GM23338 (cell line): ENCODE measurements around the gene ZNF550. TPM values are rescaled to one million over a fixed set of nuclear protein-coding genes. Genes with fewer than 3 reads are reported as not detected.

Source experiments
- ATAC-seq: fragments of 200-7000 bp; cut with Tn5 transposase; 3 replicates; pipeline ENCODE4 v1.9.1; 2020
- DNase-seq: peaks from one replicate; pipeline ENCODE4 v3.0.0-alpha.2; 2015; ENCODE audit warnings: low spot score
- H2AFZ ChIP-seq: fragments of 200-600 bp; sonication (generic); 2 replicates; pipeline ENCODE4 v1.8.0; 2016; ENCODE audit warnings: antibody characterized with exemption, mild to moderate bottlenecking, moderate library complexity
- H3F3A ChIP-seq: fragments of 200-600 bp; sonication (generic); replicated peaks from 2 replicates; pipeline ENCODE4 v1.8.0; 2017; ENCODE audit warnings: antibody characterized with exemption, mixed run types, low read depth
- H3K27ac ChIP-seq: fragments of 200-600 bp; sonication (generic); 2 replicates; pipeline ENCODE4 v1.6.1; 2016; ENCODE audit warnings: low read depth
- H3K27me3 ChIP-seq: fragments of 200-600 bp; sonication (generic); 2 replicates; pipeline ENCODE4 v1.8.0; 2016; ENCODE audit warnings: mild to moderate bottlenecking, mixed run types, moderate library complexity; ENCODE audit not compliant: insufficient read depth
- H3K36me3 ChIP-seq: fragments of 200-600 bp; sonication (generic); 2 replicates; pipeline ENCODE4 v1.8.0; 2016; ENCODE audit warnings: mild to moderate bottlenecking; ENCODE audit not compliant: insufficient read depth
- H3K4me1 ChIP-seq: fragments of 200-600 bp; sonication (generic); 2 replicates; pipeline ENCODE4 v1.8.0; 2016; ENCODE audit warnings: mild to moderate bottlenecking, moderate library complexity; ENCODE audit not compliant: insufficient read depth
- H3K4me2 ChIP-seq: fragments of 200-600 bp; sonication (generic); 2 replicates; pipeline ENCODE4 v1.7.1; 2017; ENCODE audit warnings: mixed run types
- H3K4me3 ChIP-seq: fragments of 200-600 bp; sonication (generic); 2 replicates; pipeline ENCODE4 v1.6.1; 2016; ENCODE audit warnings: mixed run types
- H3K79me2 ChIP-seq: fragments of 200-600 bp; sonication (generic); replicated peaks from 2 replicates; pipeline ENCODE4 v1.8.0; 2017; ENCODE audit warnings: mild to moderate bottlenecking; ENCODE audit not compliant: insufficient read depth
- H3K9me2 ChIP-seq: fragments of 200-600 bp; sonication (generic); 2 replicates; pipeline ENCODE4 v1.8.0; 2017; ENCODE audit not compliant: insufficient read depth
- H4K20me1 ChIP-seq: fragments of 200-600 bp; sonication (generic); replicated peaks from 2 replicates; pipeline ENCODE4 v1.8.0; 2017; ENCODE audit warnings: mild to moderate bottlenecking; ENCODE audit not compliant: insufficient read depth
- H3K27ac Mint-ChIP-seq: 2 replicates; pipeline ENCODE4 v1.8.0; 2020; ENCODE audit warnings: inconsistent platforms, mild to moderate bottlenecking, moderate library complexity, mixed read lengths
- H3K27me3 Mint-ChIP-seq: 3 replicates; pipeline ENCODE4 v1.8.0; 2022; ENCODE audit warnings: low read depth, mild to moderate bottlenecking, moderate library complexity, mixed read lengths, inconsistent platforms; ENCODE audit not compliant: insufficient read depth, poor library complexity
- H3K36me3 Mint-ChIP-seq: 3 replicates; pipeline ENCODE4 v1.8.0; 2021; ENCODE audit warnings: low read depth, mild to moderate bottlenecking, inconsistent platforms, moderate library complexity, mixed read lengths
- H3K4me1 Mint-ChIP-seq: 3 replicates; pipeline ENCODE4 v1.8.0; 2020; ENCODE audit warnings: mild to moderate bottlenecking, inconsistent platforms, mixed read lengths
- H3K4me3 Mint-ChIP-seq: 3 replicates; pipeline ENCODE4 v1.8.0; 2021; ENCODE audit warnings: moderate library complexity, mild to moderate bottlenecking, inconsistent platforms, mixed read lengths
- H3K9me3 Mint-ChIP-seq: 3 replicates; pipeline ENCODE4 v1.8.0; 2020; ENCODE audit warnings: moderate library complexity, mild to moderate bottlenecking, inconsistent platforms, mixed read lengths
- CREB1 ChIP-seq: fragments of 250-450 bp; sonication (Bioruptor Pico); IDR thresholded peaks from 2 replicates; pipeline ENCODE4 v1.5.0; 2020; ENCODE audit warnings: low read depth, mild to moderate bottlenecking, moderate library complexity
- EZH2 ChIP-seq: fragments of 200-600 bp; sonication (generic); IDR thresholded peaks from one replicate; pipeline ENCODE4 v1.8.0; 2017; ENCODE audit warnings: antibody characterized with exemption, mild to moderate bottlenecking, low read depth; ENCODE audit not compliant: unreplicated experiment
- EZH2phosphoT487 ChIP-seq: fragments of 200-600 bp; sonication (generic); IDR thresholded peaks from one replicate; pipeline ENCODE4 v1.8.1; 2018; ENCODE audit warnings: antibody characterized with exemption; ENCODE audit not compliant: unreplicated experiment
- NANOG ChIP-seq: IDR thresholded peaks from 2 replicates; pipeline ENCODE4 v1.6.1; 2016; ENCODE audit warnings: antibody characterized with exemption, borderline replicate concordance
- STAT1 ChIP-seq: IDR thresholded peaks from one replicate; pipeline ENCODE4 v1.6.1; 2016; ENCODE audit warnings: antibody characterized with exemption; ENCODE audit not compliant: unreplicated experiment
- polyA plus RNA-seq: library from polyadenylated mRNA; unstranded; fragments of >200 nt; fragmentation: Nextera tagmentation; extraction: Ambion mirVana; gene quantifications from 2 replicates; pipeline ENCODE4 v1.2.1, GENCODE V29; 2016
- total RNA-seq: library from RNA; depleted of rRNA; stranded (reverse); fragments of >200 nt; shearing (Covaris generic); gene quantifications from 2 replicates; pipeline ENCODE4 v1.2.3, GENCODE V29; 2014
- TF ChIP-seq, protein P1 (sequence below): IDR thresholded peaks from one replicate; pipeline ENCODE4 v1.6.1; 2018; ENCODE audit warnings: antibody characterized with exemption; ENCODE audit not compliant: unreplicated experiment

The ZNF550 gene
- total and polyA plus RNA-seq, 2 experiments from 2014 or later = 5.7 to 14.7 TPM

DNA sequence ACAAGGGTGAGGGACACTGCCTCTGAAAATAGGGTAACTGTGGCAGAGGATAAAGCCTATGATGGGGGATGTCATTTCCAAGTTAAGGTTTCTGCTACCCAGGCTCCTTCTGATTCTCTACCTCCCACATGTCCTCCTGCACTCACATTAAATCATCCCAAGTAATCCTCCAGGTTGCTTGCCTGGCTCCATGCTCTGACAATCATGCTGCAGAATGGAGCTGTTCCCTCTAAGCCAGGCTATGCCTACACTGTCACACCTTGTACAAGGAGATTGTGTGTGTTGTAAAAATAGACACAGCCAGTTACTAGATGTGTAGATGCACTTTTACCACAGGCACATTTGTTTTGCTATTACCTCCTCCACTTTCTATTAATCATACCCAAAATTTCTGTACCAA is 11.0 kb upstream of the ZNF550 start:
- TF ChIP-seq STAT1 (no peak), EZH2phosphoT487 (no peak), NANOG (no peak)
- TF ChIP-seq, protein P1, sequence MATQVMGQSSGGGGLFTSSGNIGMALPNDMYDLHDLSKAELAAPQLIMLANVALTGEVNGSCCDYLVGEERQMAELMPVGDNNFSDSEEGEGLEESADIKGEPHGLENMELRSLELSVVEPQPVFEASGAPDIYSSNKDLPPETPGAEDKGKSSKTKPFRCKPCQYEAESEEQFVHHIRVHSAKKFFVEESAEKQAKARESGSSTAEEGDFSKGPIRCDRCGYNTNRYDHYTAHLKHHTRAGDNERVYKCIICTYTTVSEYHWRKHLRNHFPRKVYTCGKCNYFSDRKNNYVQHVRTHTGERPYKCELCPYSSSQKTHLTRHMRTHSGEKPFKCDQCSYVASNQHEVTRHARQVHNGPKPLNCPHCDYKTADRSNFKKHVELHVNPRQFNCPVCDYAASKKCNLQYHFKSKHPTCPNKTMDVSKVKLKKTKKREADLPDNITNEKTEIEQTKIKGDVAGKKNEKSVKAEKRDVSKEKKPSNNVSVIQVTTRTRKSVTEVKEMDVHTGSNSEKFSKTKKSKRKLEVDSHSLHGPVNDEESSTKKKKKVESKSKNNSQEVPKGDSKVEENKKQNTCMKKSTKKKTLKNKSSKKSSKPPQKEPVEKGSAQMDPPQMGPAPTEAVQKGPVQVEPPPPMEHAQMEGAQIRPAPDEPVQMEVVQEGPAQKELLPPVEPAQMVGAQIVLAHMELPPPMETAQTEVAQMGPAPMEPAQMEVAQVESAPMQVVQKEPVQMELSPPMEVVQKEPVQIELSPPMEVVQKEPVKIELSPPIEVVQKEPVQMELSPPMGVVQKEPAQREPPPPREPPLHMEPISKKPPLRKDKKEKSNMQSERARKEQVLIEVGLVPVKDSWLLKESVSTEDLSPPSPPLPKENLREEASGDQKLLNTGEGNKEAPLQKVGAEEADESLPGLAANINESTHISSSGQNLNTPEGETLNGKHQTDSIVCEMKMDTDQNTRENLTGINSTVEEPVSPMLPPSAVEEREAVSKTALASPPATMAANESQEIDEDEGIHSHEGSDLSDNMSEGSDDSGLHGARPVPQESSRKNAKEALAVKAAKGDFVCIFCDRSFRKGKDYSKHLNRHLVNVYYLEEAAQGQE = no peak
- no peaks in the 10 kb centered on the region for H3F3A ChIP-seq
- H3K4me3 ChIP-seq = no peak overlapping the region
- no peaks in the 10 kb centered on the region for H3K4me1 Mint-ChIP-seq
- ATAC-seq = no peak
- H4K20me1 ChIP-seq = no peaks in the 10 kb centered on the region
- H3K27ac ChIP-seq = no peak overlapping the region
- no peak for DNase-seq
- H3K4me2 ChIP-seq = no peak overlapping the region
- H3K9me2 ChIP-seq = 0 out of 2 replicates have a peak, but pooled peaks cover under 1% of the 10 kb centered on the region
- no peaks in the 10 kb centered on the region for H3K4me1 ChIP-seq
- H3K27me3 ChIP-seq = no peaks in the 10 kb centered on the region
- H3K79me2 ChIP-seq = no peaks in the 10 kb centered on the region
- no peak overlapping the region for H3K27ac Mint-ChIP-seq
- peaks cover 100% of the 10 kb centered on the region for H3K9me3 Mint-ChIP-seq
- peaks cover 4% of the 10 kb centered on the region for H3K27me3 Mint-ChIP-seq
- H3K4me3 Mint-ChIP-seq = no peak overlapping the region
- H2AFZ ChIP-seq = no peak overlapping the region
- peaks cover 84% of the 10 kb centered on the region for H3K36me3 Mint-ChIP-seq
- H3K36me3 ChIP-seq = peaks cover 42% of the 10 kb centered on the region

DNA sequence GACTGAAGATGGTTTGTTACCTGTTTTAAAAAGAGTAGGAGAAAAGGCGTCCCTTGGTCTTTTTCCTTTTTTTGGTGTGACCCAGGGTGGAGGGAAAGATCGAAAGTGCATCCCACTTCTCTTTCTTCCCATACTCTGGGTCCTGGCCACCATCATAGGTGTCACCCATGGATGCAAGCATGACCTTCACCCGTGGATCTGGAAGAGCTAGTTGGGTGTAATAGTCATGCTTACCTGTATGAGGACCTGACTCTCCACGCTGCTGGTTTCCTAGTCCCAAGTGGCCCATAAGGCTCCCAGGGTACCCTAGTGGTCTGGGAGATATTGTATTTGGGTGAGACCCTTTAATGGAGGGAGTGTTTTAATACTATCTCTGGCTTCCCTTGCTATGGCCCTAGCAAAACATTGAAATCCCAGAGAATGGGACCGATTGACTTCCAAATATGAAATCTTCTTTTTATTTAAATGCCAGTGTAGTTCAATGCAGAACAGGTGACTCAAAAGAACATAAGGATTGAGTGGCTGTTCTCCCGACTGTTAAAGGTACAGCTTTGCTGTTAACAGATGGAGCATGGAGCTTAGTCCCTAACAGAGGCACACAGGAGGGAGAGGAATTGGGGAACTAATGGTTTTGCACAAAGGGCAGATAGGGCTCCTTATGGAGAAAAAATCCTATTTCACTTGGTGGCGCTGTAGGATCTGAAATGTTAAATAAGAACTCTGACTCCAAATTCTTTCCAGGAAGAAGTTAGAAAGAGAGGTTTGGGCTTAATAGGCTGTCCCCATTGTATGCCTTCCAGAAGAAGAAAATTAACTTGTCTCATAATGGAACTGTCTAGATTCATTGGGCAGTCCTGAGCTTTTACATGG is 7.0 kb upstream of the ZNF550 start:
- no peak overlapping the region for H3K4me3 ChIP-seq
- H3K79me2 ChIP-seq = no peaks in the 10 kb centered on the region
- DNase-seq (peak; percentile 60), ATAC-seq (no peak)
- H3K27ac Mint-ChIP-seq = no peak overlapping the region
- H3K9me3 Mint-ChIP-seq = peaks cover 98% of the 10 kb centered on the region
- H3K9me2 ChIP-seq = no peaks in the 10 kb centered on the region
- peaks cover 4% of the 10 kb centered on the region for H3K27me3 Mint-ChIP-seq
- H3K4me1 ChIP-seq = no peaks in the 10 kb centered on the region
- peaks cover 8% of the 10 kb centered on the region for H3K36me3 ChIP-seq
- H3K4me1 Mint-ChIP-seq = no peaks in the 10 kb centered on the region
- H4K20me1 ChIP-seq = no peaks in the 10 kb centered on the region
- H3K4me3 Mint-ChIP-seq = no peak overlapping the region
- no peaks in the 10 kb centered on the region for H3K27me3 ChIP-seq
- H3K27ac ChIP-seq = no peak overlapping the region
- no peak for TF ChIP-seq STAT1
- TF ChIP-seq CREB1 = no peak
- H3K36me3 Mint-ChIP-seq = peaks cover 56% of the 10 kb centered on the region
- H2AFZ ChIP-seq = no peak overlapping the region
- no peak overlapping the region for H3K4me2 ChIP-seq
- H3F3A ChIP-seq = no peaks in the 10 kb centered on the region

DNA sequence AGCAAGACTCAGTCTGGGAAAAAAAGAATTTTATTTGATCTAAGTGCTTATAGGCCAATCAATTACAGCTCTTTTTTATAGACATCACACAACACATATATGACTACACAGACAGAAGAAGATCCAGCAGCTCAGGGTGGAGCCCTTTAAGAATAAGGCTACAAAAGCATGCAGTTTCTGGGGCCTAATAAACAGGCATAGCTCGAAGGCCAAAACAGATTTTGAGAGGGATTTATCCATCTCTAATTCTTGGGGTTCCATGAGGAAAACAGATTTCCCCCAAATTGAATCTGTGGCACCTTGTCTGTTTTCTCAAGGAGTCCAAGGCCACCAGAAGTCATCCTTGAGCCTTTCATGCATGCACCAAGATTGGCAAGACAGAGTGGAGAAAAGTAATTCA is 3.9 kb upstream of the ZNF550 start:
- Mint-ChIP-seq H3K27me3 (peaks cover 2% of the 10 kb centered on the region), H3K27ac (no peak overlapping the region), H3K9me3 (peaks cover 89% of the 10 kb centered on the region), H3K36me3 (peaks cover 48% of the 10 kb centered on the region), H3K4me1 (peaks cover 2% of the 10 kb centered on the region; the same call in 2 of the 3 replicates), H3K4me3 (no peak overlapping the region; the same call in 2 of the 3 replicates)
- no peak for ATAC-seq
- Histone ChIP-seq H3K4me2 (no peak overlapping the region), H4K20me1 (no peaks in the 10 kb centered on the region; the same call in 1 of the 2 replicates), H3F3A (no peaks in the 10 kb centered on the region), H2AFZ (no peak overlapping the region), H3K27ac (no peak overlapping the region), H3K36me3 (peaks cover 6% of the 10 kb centered on the region; the same call in 1 of the 2 replicates), H3K9me2 (peaks cover 8% of the 10 kb centered on the region; the same call in 1 of the 2 replicates), H3K79me2 (peaks cover 8% of the 10 kb centered on the region), H3K4me1 (peaks cover 3% of the 10 kb centered on the region), H3K27me3 (no peaks in the 10 kb centered on the region), H3K4me3 (no peak overlapping the region)
- no peak for DNase-seq
- no peak for TF ChIP-seq EZH2
